HG03342 (cell line): ENCODE measurements around the gene WIPF2.

Experiments used
- ATAC-seq: cut with Tn5 transposase; IDR thresholded peaks from one replicate; pipeline ENCODE4 v1.9.1; 2021; ENCODE audit warnings: mild to moderate bottlenecking, moderate library complexity; ENCODE audit not compliant: unreplicated experiment

Gene WIPF2

GRCh38 chr17:40218740-40219593 lies at the start of gene WIPF2:
TSS of gene WIPF2 (plus strand) at chr17:40219304. CDS start at chr17:40256460, 37,156 bp downstream.
- peak; percentile 88 for ATAC-seq

DNA sequence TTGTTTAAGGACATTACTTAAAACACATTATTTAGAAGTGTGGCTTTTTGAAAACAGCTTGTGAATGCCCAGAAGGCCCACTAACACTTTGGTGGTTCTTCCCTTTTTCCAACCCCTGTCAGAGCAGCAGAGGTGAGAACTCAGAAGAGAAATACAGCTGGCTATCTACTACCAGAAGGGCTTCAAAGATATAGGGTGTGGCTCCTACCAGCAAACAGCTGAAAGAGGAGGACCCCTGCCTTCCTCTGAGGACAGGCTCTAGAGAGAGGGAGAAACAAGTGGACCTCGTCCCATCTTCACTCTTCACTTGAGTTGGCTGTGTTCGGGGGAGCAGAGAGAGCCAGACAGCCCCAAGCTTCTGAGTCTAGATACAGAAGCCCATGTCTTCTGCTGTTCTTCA lies 48.8 kb upstream of the WIPF2 start:
- ATAC-seq, result no peak

- no peak for ATAC-seq
Measured at GRCh38 chr17:40171750-40172149, 47.4 kb upstream of the WIPF2 start.

DNA sequence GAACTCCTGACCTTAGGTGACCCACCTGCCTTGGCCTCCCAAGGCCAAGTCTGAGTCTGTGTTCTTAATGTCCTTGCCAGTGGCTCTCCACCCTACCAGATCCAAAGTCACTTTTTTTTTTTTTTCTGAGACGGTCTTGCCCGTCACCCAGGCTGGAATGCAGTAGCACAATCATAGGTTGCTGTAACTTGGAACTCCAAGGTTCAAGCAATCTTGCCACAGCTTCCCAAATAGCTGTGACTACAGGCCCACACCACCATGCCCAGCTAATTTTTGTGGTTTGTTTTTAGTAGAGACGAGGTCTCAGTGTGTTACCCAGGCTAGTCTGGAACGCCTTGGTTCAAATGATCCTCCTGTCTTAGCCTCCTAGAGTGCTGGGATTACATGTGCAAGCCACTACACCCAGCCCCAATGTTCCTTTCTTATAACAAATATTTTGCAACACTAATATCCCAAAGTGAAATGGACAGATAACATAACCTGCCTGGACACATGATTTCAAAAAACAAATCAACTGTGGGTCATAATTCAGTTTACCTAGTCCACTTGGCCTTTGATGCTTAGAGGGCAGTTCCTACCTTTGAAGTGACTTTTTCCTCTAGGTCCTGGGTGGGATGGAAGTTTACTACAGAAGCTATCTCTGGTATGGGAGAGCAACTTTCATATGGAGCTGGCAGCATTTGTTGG lies 45.9 kb upstream of the WIPF2 start:
- no peak for ATAC-seq

DNA sequence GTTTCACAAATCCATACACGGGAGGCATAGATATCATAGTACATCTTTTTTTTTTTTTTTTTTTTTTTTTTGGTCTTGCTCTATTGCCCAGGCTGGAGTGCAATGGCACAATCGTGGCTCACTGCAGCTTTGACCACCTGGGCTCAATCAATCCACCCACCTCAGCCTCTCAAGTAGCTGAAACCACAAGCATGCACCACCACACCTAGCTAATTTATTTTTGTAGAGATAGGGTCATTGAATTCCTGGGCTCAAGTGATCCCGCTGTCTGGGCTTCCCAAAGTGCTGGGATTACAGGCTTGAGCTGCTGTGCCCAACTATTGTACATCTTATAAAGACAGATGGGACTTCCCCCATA lies 45.3 kb upstream of the WIPF2 start:
- ATAC-seq, result no peak

GRCh38 chr17:40174514-40174913 lies 44.6 kb upstream of the WIPF2 start:
- ATAC-seq, result no peak

DNA sequence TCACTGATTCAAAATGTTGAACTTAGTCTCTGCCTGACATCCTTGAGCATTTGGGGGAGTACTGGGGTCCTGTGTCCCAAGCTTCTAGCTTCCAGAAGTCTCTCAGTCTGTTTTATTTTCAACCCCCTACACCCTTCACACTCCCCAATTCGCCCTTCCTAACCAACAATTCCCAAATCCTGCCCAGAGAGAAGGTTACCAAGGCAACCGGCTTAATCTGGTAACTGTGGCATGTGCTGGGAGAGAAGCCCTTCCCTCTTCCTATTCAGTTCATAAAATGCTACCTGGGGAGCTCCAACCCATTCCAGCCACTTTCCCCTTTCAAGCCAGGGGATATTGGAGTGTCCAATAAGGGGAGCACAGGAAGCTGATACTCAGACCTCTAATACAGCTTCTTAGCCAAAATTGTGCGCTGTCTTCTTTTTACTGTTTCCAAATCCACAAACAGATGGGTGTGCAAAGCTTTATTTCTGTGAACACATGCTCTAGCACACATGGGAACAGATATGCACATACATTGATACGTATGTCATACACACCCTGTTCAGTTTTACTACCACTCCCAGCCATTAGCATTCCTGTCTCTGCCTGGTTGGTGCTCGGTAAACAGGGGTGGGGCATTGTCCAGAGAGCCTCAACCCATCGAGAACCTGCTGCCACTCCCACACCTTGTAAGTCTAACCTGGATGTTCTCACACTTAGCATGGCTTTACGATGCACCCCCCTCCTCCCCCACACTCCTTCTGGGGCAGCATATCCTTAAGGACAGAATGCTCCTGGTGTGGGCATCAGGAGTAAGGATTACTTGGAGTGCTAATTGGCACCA lies 43.0 kb upstream of the WIPF2 start:
- ATAC-seq, result no peak

- no peak for ATAC-seq
Measured at GRCh38 chr17:40176754-40177110, 42.4 kb upstream of the WIPF2 start.

DNA sequence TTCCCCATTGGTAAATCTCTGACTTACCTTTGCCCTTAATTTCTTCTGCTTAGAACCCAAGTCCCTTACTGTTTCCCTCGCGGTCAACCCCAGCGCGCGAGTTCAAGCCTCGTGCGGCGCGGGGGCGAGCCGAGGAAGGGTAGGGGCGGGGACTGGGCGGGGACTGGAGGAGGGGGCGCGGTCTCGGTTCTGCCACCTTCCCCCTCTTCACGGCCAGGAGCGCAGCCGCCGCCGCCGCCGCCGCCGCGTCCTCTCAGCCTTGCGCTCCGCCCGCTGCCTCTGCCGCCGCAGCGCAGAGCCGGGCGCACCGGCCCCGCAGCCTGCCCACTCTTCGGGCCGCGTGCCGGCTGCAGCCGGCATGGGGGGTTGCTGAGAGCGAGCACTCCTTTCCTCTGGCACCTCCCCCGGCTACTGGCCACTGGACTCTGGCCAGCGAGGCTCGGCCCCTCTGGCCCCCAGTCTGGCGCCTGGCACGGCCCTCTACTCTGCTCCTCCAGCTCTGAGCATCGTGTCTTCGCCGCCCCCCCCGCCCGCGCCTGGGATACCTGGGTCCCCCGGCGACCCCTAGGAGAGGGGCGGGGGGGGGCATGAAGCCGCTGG lies 41.7 kb upstream of the WIPF2 start, which contains the start of gene RAPGEFL1:
TSS of gene RAPGEFL1 (plus strand) at position 196 of the 600 bp plus-strand sequence. CDS start at position 588, 392 bp downstream.
- peak; percentile 50 for ATAC-seq

- ATAC-seq, result no peak
Measured at GRCh38 chr17:40178021-40178601, 41.0 kb upstream of the WIPF2 start.

DNA sequence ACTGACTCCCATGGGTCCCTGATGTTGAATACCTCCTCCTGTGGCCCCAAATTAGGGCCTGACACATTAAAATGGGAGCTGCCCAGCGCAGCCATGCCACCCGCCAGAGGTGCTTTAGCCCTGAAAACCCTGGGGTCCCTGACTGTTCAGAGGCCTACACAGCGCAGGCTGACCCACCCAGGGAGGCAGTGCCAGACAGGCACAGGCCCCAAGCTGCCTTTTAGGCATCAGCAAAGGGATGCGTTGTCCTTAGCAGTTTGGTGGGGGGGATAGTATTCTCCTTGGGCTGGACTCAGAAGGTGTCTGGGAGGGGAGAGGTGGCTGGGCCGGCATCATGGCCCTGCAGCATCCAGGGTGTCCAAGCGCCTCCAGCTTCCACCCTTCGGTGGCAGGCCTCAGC lies 40.4 kb upstream of the WIPF2 start:
- ATAC-seq, result no peak

- ATAC-seq, result no peak
Measured at GRCh38 chr17:40179923-40180659, 39.0 kb upstream of the WIPF2 start.

GRCh38 chr17:40180694-40181093 lies 38.4 kb upstream of the WIPF2 start:
- no peak for ATAC-seq

DNA sequence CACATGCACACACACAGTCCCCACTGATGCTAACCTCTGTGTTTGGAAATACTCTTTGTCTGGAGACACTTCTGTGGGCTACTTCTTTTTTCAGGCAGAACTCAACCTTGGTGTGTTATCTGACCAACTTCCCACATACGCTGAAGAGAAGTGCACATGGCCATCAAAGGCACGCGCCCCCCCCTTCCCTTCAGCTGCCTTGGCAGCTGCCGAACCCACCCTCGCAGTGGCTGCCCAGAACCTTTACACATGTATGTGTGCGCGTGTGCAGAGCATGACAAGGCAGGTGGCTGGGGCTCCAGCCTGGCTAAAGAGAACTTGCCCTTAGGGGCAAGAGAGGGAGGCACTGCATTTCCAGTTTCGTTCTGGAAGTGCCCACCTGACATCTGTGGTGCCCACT lies 37.9 kb upstream of the WIPF2 start:
- ATAC-seq, result no peak

- ATAC-seq, result no peak
Measured at GRCh38 chr17:40182606-40183005, 36.5 kb upstream of the WIPF2 start.

DNA sequence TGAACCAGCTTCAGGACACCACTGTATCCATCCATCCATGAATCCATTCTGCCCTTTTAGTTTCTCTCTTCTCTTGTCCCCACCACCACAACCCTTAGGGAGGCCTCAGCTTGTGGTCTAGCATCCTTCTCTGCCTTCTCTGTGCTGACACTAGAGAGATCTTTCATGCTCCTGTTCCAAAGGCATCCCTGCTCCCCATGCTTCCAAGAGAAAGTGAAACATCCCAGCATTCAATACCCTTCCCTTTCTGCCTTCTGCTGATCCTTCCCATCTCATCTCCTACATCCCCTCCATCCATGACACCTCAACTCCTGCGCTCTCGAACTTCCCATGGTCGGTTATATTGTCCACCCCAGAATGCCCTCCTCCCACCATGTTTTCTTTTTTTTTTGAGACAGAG lies 31.9 kb upstream of the WIPF2 start:
- no peak for ATAC-seq

DNA sequence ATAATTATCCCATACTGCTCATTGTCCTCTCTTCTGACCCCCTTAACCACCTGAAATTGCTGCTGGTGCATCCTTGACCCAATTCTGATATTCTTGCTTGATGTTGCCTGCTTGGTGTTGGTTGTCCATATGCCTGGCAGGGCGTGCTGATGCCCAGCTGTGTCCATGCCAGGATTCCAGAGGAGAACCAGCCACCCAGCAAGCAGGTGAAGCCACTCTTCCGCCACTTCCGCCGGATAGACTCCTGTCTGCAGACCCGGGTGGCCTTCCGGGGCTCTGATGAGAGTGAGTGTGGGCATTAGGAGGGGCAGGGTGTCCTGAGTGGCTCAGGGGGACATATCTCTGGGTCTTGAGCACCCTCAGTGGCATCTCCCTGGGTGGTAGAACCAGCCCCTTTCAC lies 30.4 kb upstream of the WIPF2 start:
- ATAC-seq, result no peak

GRCh38 chr17:40190197-40191021 lies 28.7 kb upstream of the WIPF2 start:
- ATAC-seq, result no peak
